NCI-H128 (cell line): ENCODE results near the gene IMMP2L.
A peak's percentile ranks its signal among the peaks of the same experiment; 100 is the strongest.
"Not testable (repeated sequence)": the region's sequence is repeated elsewhere in the genome, so short reads cannot be mapped to it uniquely, and the experiment has no call there.

ENCODE experiments used
- DNase-seq: peaks from one replicate; lab custom pipeline; 2025; ENCODE audit not compliant: unreplicated experiment; lab: John Stamatoyannopoulos, UW

Gene IMMP2L

GRCh38 chr7:111561904-111562732 is at the start of gene IMMP2L:
TSS of gene IMMP2L (minus strand) at chr7:111562492.
- DNase-seq, result peak; percentile 79

GRCh38 chr7:111609483-111610254 is 47.4 kb upstream of the IMMP2L start:
- not testable (repeated sequence) for DNase-seq

GRCh38 chr7:111607621-111608020 is 45.3 kb upstream of the IMMP2L start:
- DNase-seq, result no peak

GRCh38 chr7:111605246-111605645 is 43.0 kb upstream of the IMMP2L start:
- no peak for DNase-seq

- DNase-seq, result no peak
Observed at GRCh38 chr7:111600091-111600490, 37.8 kb upstream of the IMMP2L start.

- no peak for DNase-seq
Observed at GRCh38 chr7:111595780-111596179, 33.5 kb upstream of the IMMP2L start.

GRCh38 chr7:111594602-111595001 is 32.3 kb upstream of the IMMP2L start:
- no peak for DNase-seq

GRCh38 chr7:111593343-111593742 is 31.1 kb upstream of the IMMP2L start:
- no peak for DNase-seq

- DNase-seq, result no peak
Observed at GRCh38 chr7:111588065-111588433, 25.8 kb upstream of the IMMP2L start.

- DNase-seq, result no peak
Observed at GRCh38 chr7:111587410-111588064, 25.2 kb upstream of the IMMP2L start.

GRCh38 chr7:111586711-111587409 is 24.6 kb upstream of the IMMP2L start:
- DNase-seq, result no peak

- DNase-seq, result not testable (repeated sequence)
Observed at GRCh38 chr7:111581784-111582488, 19.6 kb upstream of the IMMP2L start.

GRCh38 chr7:111581207-111581606 is 18.9 kb upstream of the IMMP2L start:
- DNase-seq, result not testable (repeated sequence)

- DNase-seq, result no peak
Observed at GRCh38 chr7:111578754-111579153, 16.5 kb upstream of the IMMP2L start.

GRCh38 chr7:111571720-111572119 is 9.4 kb upstream of the IMMP2L start:
- DNase-seq, result no peak

- no peak for DNase-seq
Observed at GRCh38 chr7:111568870-111569462, 6.7 kb upstream of the IMMP2L start.

- DNase-seq, result no peak
Observed at GRCh38 chr7:111568419-111568818, 6.1 kb upstream of the IMMP2L start.

GRCh38 chr7:111564078-111564477 is 1.8 kb upstream of the IMMP2L start:
- DNase-seq, result no peak

- DNase-seq, result no peak
Observed at GRCh38 chr7:111561654-111561903, 713 bp downstream of the IMMP2L start.
